MCF 10A (cell line): ENCODE measurements around the gene CWC27. TPM values are rescaled to one million over a fixed set of nuclear protein-coding genes. Genes with fewer than 3 reads are reported as not detected.

Source experiments
- BruUV-seq: library from RNA; stranded (reverse); fragments of 400-500 nt; replicated peaks from 2 replicates; lab custom pipeline; 2021; lab: Mats Ljungman, UMichigan
- CTCF ChIA-PET: fragments of 300-600 bp; sonication (Branson Sonifier 250); formaldehyde crosslinking; extraction: SDS; loops from one replicate; lab custom pipeline; 2021; ENCODE audit warnings: antibody characterized with exemption, inconsistent platforms; lab: Yijun Ruan, JAX
- POLR2A ChIA-PET: fragments of 300-600, 350-650 bp; sonication (Branson Sonifier 250); formaldehyde crosslinking; extraction: SDS; loops from one replicate; lab custom pipeline; 2020; ENCODE audit warnings: antibody characterized with exemption, inconsistent platforms; lab: Yijun Ruan, JAX
- DNase-seq: peaks from one replicate; pipeline ENCODE4 v3.0.0-alpha.2; 2018; ENCODE audit not compliant: unreplicated experiment
- H3K27ac Mint-ChIP-seq: one replicate; pipeline ENCODE4 v1.8.0; 2022; ENCODE audit warnings: mild to moderate bottlenecking, low read depth, mixed read lengths; ENCODE audit not compliant: unreplicated experiment
- H3K27me3 Mint-ChIP-seq: one replicate; pipeline ENCODE4 v1.8.0; 2022; ENCODE audit warnings: mixed read lengths; ENCODE audit not compliant: insufficient read depth, unreplicated experiment
- H3K36me3 Mint-ChIP-seq: one replicate; pipeline ENCODE4 v1.8.0; 2022; ENCODE audit warnings: mild to moderate bottlenecking, moderate library complexity, mixed read lengths; ENCODE audit not compliant: insufficient read depth, unreplicated experiment
- H3K4me1 Mint-ChIP-seq: one replicate; pipeline ENCODE4 v1.8.0; 2022; ENCODE audit warnings: mixed read lengths; ENCODE audit not compliant: insufficient read depth, unreplicated experiment
- H3K4me3 Mint-ChIP-seq: one replicate; pipeline ENCODE4 v1.8.0; 2022; ENCODE audit warnings: mild to moderate bottlenecking, moderate library complexity, mixed read lengths; ENCODE audit not compliant: unreplicated experiment
- H3K9me3 Mint-ChIP-seq: one replicate; pipeline ENCODE4 v1.8.0; 2022; ENCODE audit warnings: mixed read lengths; ENCODE audit not compliant: unreplicated experiment
- intact Hi-C: fragments of 100-400 bp; cut with micrococcal nuclease; formaldehyde crosslinking; loops from 2 replicates; pipeline ENCODE4 v1.14.1; 2022
- total RNA-seq: library from RNA; stranded (reverse); gene quantifications from 2 replicates; pipeline ENCODE4 v1.2.3, GENCODE V29; 2022
- TF ChIP-seq, protein P1 (sequence below): fragments of 200-600 bp; IDR thresholded peaks from one replicate; pipeline ENCODE4 v1.8.0; 2022; ENCODE audit warnings: antibody characterized with exemption, mild to moderate bottlenecking; ENCODE audit not compliant: unreplicated experiment

The CWC27 gene
- total RNA-seq, 1 experiment from 2014 or later, result 34.2 TPM

DNA sequence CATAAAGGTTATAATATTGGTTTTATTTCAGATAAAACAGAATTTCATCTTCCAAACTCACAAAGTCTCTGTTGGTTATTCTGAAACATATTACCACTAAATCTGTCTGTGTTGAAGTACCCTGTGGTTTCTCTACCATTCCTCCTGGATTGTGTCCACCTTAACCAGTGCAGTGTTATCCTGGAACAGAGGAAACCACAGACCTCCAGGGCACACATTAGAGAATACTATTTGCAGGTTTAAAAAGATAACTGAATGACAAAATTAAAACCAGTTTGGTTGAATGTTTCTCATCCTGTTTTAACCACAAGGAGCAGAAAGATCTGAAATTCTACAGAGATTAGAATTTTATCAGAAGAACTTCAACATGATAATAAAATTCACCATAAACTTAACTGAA lies 251.8 kb downstream of the CWC27 start:
- no peak for DNase-seq
- H3K4me1 Mint-ChIP-seq, result no peaks in the 10 kb centered on the region
- no peaks in the 10 kb centered on the region for H3K27me3 Mint-ChIP-seq
- no peak overlapping the region for H3K4me3 Mint-ChIP-seq
- no peaks in the 10 kb centered on the region for H3K9me3 Mint-ChIP-seq
- ChIA-PET POLR2A (no interaction called here), CTCF (interaction anchor here (0.7 kb wide), 1 partner anchor 99 kb away, joined by 3 read pairs; no protein-coding TSS in a partner anchor)
- intact Hi-C loops, result no loop called here
- no peaks in the 10 kb centered on the region for H3K36me3 Mint-ChIP-seq
- TF ChIP-seq, protein P1, sequence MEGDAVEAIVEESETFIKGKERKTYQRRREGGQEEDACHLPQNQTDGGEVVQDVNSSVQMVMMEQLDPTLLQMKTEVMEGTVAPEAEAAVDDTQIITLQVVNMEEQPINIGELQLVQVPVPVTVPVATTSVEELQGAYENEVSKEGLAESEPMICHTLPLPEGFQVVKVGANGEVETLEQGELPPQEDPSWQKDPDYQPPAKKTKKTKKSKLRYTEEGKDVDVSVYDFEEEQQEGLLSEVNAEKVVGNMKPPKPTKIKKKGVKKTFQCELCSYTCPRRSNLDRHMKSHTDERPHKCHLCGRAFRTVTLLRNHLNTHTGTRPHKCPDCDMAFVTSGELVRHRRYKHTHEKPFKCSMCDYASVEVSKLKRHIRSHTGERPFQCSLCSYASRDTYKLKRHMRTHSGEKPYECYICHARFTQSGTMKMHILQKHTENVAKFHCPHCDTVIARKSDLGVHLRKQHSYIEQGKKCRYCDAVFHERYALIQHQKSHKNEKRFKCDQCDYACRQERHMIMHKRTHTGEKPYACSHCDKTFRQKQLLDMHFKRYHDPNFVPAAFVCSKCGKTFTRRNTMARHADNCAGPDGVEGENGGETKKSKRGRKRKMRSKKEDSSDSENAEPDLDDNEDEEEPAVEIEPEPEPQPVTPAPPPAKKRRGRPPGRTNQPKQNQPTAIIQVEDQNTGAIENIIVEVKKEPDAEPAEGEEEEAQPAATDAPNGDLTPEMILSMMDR, result no peak
- no TSS peak for BruUV-seq
- H3K27ac Mint-ChIP-seq, result no peak overlapping the region

DNA sequence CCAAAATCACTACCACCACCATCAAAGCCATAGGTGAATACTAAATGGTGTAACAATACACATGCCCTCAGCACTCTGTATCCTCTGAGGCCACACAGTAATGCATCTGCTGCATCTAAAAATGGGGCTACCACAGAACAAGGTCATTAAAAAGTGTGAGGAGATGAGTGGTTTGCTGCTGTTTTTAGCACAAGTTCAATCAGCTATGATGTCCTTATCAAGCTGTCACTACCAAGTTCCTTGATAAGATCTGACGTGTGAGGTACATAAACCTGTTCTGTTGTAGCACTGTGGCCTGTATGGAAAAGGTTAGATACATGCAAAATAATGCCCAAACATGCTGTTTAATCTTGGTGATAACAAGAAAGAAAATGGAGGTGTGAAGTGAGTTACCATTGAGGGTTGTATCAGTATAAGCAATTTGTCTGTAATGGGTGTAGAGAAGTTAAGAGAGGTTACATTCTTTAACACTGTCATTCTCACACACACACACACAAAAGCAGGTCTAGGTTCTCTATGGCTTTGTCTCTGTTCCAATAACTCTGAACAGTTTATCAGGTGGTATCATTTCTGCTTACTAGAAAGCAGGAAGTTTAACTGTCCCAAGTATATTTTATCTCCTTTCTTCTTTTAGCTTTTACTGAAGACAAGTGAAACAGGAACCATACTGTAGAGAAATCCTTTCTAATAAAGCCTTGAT lies 252.9 kb downstream of the CWC27 start:
- intact Hi-C loops, result no loop called here
- H3K27ac Mint-ChIP-seq, result no peak overlapping the region
- CTCF ChIA-PET, result interaction anchor here (0.6 kb wide), 1 partner anchor 405 kb away, joined by 3 read pairs; no protein-coding TSS in a partner anchor
- H3K4me1 Mint-ChIP-seq, result no peaks in the 10 kb centered on the region
- BruUV-seq, result no TSS peak
- DNase-seq, result no peak
- TF ChIP-seq, protein P1, result no peak
- no peaks in the 10 kb centered on the region for H3K36me3 Mint-ChIP-seq
- POLR2A ChIA-PET, result no interaction called here
- H3K4me3 Mint-ChIP-seq, result no peak overlapping the region
- H3K9me3 Mint-ChIP-seq, result no peaks in the 10 kb centered on the region
- H3K27me3 Mint-ChIP-seq, result no peaks in the 10 kb centered on the region

DNA sequence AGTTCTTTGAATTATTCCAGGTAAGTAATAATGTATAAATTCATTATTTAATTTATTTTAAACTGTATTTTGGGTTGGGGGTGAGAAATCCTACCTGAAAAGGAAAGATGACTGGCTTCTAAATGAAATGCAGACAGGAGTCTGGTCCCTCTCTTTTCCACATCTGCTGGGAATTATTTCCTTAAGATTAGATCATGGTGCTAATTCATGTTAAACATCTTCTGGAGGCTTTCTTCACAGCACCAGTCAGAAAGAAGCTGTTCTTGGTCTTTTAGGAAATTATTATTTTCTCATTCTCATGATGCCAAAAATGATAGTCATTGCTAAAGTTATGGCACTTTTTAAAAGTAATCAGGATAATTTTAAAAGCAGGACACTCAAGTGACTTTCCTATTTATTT lies 254.2 kb downstream of the CWC27 start:
- ChIA-PET POLR2A (no interaction called here), CTCF (no interaction called here)
- no TSS peak for BruUV-seq
- TF ChIP-seq, protein P1, result no peak
- no peaks in the 10 kb centered on the region for H3K4me1 Mint-ChIP-seq
- no peaks in the 10 kb centered on the region for H3K9me3 Mint-ChIP-seq
- H3K27ac Mint-ChIP-seq, result no peak overlapping the region
- no peaks in the 10 kb centered on the region for H3K27me3 Mint-ChIP-seq
- no peaks in the 10 kb centered on the region for H3K36me3 Mint-ChIP-seq
- intact Hi-C loops, result no loop called here
- no peak for DNase-seq
- H3K4me3 Mint-ChIP-seq, result no peak overlapping the region

DNA sequence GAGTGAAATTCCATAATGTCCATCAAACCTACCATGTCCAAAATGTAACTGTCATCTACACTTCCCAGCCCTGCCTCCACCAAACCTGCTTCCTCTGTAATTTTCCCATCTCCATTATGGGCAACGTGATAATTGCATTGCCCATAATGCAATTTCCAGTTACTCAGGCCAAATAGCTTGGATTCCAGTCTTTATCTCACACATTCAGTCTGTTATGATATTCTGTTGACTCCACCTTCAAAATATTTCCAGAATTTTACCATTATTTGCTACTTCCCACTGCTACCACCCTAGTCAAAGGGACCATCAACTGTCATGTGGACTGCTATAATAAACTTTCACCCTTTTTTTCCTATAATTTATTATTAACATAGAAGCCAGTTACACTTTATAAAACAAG lies 256.0 kb downstream of the CWC27 start:
- ChIA-PET CTCF (no interaction called here), POLR2A (interaction anchor here (0.5 kb wide), 1 partner anchor 11 kb away, joined by 3 read pairs; no protein-coding TSS in a partner anchor)
- TF ChIP-seq, protein P1, result no peak
- no peak for DNase-seq
- no peak overlapping the region for H3K27ac Mint-ChIP-seq
- H3K36me3 Mint-ChIP-seq, result no peaks in the 10 kb centered on the region
- intact Hi-C loops, result no loop called here
- no peak overlapping the region for H3K4me3 Mint-ChIP-seq
- H3K4me1 Mint-ChIP-seq, result no peaks in the 10 kb centered on the region
- BruUV-seq, result no TSS peak
- H3K27me3 Mint-ChIP-seq, result no peaks in the 10 kb centered on the region
- no peaks in the 10 kb centered on the region for H3K9me3 Mint-ChIP-seq
